Neural progenitor cell (in vitro differentiated cells): ENCODE results near the gene THSD4. TPM values are rescaled to one million over a fixed set of nuclear protein-coding genes. Genes with fewer than 3 reads are reported as not detected.
A peak's percentile ranks its signal among the peaks of the same experiment; 100 is the strongest.

Experiments
- DNase-seq: peaks from one replicate; pipeline ENCODE4 v3.0.0-alpha.2; 2016; ENCODE audit warnings: low spot score
- H2AFZ ChIP-seq: fragments of 200-600 bp; sonication (generic); replicated peaks from 2 replicates; pipeline ENCODE4 v1.6.1; 2016; ENCODE audit warnings: antibody characterized with exemption
- H3F3A ChIP-seq: fragments of 200-600 bp; sonication (generic); 2 replicates; pipeline ENCODE4 v1.6.1; 2016; ENCODE audit warnings: antibody characterized with exemption, low read depth
- H3K27ac ChIP-seq: fragments of 200-600 bp; sonication (generic); 2 replicates; pipeline ENCODE4 v1.5.1; 2016; ENCODE audit warnings: mild to moderate bottlenecking
- H3K27me3 ChIP-seq: fragments of 200-600 bp; sonication (generic); 2 replicates; pipeline ENCODE4 v1.6.1; 2016; ENCODE audit warnings: mild to moderate bottlenecking, moderate library complexity
- H3K36me3 ChIP-seq: fragments of 200-600 bp; sonication (generic); 2 replicates; pipeline ENCODE4 v1.5.1; 2016
- H3K4me1 ChIP-seq: fragments of 200-600 bp; sonication (generic); 2 replicates; pipeline ENCODE4 v1.6.1; 2016; ENCODE audit warnings: mixed run types
- H3K4me2 ChIP-seq: fragments of 200-600 bp; sonication (generic); 2 replicates; pipeline ENCODE4 v1.6.1; 2016
- H3K4me3 ChIP-seq: fragments of 200-600 bp; sonication (generic); 2 replicates; pipeline ENCODE4 v1.5.1; 2016
- H3K79me2 ChIP-seq: fragments of 200-600 bp; sonication (generic); 2 replicates; pipeline ENCODE4 v1.6.1; 2016; ENCODE audit warnings: low read depth
- H3K9ac ChIP-seq: fragments of 200-600 bp; sonication (generic); 2 replicates; pipeline ENCODE4 v1.6.1; 2016
- H3K9me3 ChIP-seq: fragments of 200-600 bp; sonication (generic); 2 replicates; pipeline ENCODE4 v1.5.1; 2016; ENCODE audit warnings: low read depth
- H4K20me1 ChIP-seq: fragments of 200-600 bp; sonication (generic); 2 replicates; pipeline ENCODE4 v1.6.1; 2016; ENCODE audit warnings: low read depth
- H3K27ac Mint-ChIP-seq: 3 replicates; pipeline ENCODE4 v1.8.0; 2021; ENCODE audit warnings: mixed read lengths
- H3K27me3 Mint-ChIP-seq: 2 replicates; pipeline ENCODE4 v1.8.0; 2022; ENCODE audit warnings: low read depth, mild to moderate bottlenecking, inconsistent platforms, moderate library complexity, mixed read lengths; ENCODE audit not compliant: insufficient read depth
- H3K36me3 Mint-ChIP-seq: 3 replicates; pipeline ENCODE4 v1.8.0; 2021; ENCODE audit warnings: mixed read lengths
- H3K4me1 Mint-ChIP-seq: 3 replicates; pipeline ENCODE4 v1.8.0; 2021; ENCODE audit warnings: mixed read lengths
- H3K4me3 Mint-ChIP-seq: 3 replicates; pipeline ENCODE4 v1.8.0; 2021; ENCODE audit warnings: mild to moderate bottlenecking, moderate library complexity, mixed read lengths
- H3K9me3 Mint-ChIP-seq: 3 replicates; pipeline ENCODE4 v1.8.0; 2020; ENCODE audit warnings: mixed read lengths
- EZH2 ChIP-seq: fragments of 200-600 bp; sonication (generic); IDR thresholded peaks from 2 replicates; pipeline ENCODE4 v1.6.1; 2017; ENCODE audit warnings: antibody characterized with exemption, mild to moderate bottlenecking, moderate library complexity
- EZH2phosphoT487 ChIP-seq: fragments of 200-600 bp; sonication (generic); IDR thresholded peaks from 2 replicates; pipeline ENCODE4 v1.6.1; 2017; ENCODE audit warnings: antibody characterized with exemption
- total RNA-seq: library from RNA; depleted of rRNA; stranded (reverse); fragments of >200 nt; gene quantifications from 2 replicates; pipeline ENCODE4 v1.2.3, GENCODE V29; 2015; ENCODE audit warnings: low replicate concordance
- TF ChIP-seq, protein P1 (sequence below): fragments of 200-600 bp; sonication (generic); IDR thresholded peaks from 2 replicates; pipeline ENCODE4 v1.5.1; 2017; ENCODE audit warnings: antibody characterized with exemption, mild to moderate bottlenecking

Gene THSD4
- total RNA-seq, 1 donor from 2014 or later, result 2.4 TPM

DNA sequence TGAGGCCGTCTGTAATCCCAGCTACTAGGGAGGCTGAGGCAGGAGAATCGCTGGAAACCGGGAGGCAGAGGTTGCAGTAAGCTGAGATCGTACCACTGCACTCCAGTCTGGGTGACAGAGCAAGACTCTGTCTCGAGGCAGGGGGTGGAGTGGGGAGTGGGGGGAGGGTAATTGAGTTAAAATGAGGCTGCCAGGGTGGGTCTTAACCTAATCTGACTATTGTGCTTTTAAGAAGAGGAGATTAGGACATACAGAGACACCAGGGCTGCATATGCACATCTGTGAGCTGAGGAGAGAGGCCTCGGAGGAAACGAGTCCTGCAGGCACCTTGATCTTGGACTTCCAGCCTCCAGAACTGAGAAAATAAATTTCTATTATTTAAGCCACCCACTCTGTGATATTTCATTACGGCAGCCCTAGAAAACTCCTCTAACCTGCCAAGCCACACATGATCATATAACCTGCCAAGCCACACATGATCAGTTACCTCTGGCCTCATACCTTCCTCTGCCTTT, 197.0 kb downstream of the THSD4 start:
- Histone ChIP-seq H3K36me3 (no peaks in the 10 kb centered on the region), H3K4me2 (peak overlapping the region; percentile 7), H3K27ac (no peak overlapping the region), H3K9ac (no peak overlapping the region), H3K79me2 (no peaks in the 10 kb centered on the region), H3F3A (peaks cover 37% of the 10 kb centered on the region), H3K9me3 (no peaks in the 10 kb centered on the region), H2AFZ (no peak overlapping the region), H3K4me3 (no peak overlapping the region), H3K4me1 (peaks cover 47% of the 10 kb centered on the region), H3K27me3 (peaks cover 10% of the 10 kb centered on the region), H4K20me1 (peaks cover 16% of the 10 kb centered on the region)
- TF ChIP-seq, protein P1, sequence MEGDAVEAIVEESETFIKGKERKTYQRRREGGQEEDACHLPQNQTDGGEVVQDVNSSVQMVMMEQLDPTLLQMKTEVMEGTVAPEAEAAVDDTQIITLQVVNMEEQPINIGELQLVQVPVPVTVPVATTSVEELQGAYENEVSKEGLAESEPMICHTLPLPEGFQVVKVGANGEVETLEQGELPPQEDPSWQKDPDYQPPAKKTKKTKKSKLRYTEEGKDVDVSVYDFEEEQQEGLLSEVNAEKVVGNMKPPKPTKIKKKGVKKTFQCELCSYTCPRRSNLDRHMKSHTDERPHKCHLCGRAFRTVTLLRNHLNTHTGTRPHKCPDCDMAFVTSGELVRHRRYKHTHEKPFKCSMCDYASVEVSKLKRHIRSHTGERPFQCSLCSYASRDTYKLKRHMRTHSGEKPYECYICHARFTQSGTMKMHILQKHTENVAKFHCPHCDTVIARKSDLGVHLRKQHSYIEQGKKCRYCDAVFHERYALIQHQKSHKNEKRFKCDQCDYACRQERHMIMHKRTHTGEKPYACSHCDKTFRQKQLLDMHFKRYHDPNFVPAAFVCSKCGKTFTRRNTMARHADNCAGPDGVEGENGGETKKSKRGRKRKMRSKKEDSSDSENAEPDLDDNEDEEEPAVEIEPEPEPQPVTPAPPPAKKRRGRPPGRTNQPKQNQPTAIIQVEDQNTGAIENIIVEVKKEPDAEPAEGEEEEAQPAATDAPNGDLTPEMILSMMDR, result no peak
- peak; percentile 99 for TF ChIP-seq EZH2phosphoT487
- TF ChIP-seq EZH2, result no peak
- peak overlapping the region; percentile 14 for H3K27ac Mint-ChIP-seq
- peaks cover 43% of the 10 kb centered on the region for H3K4me1 Mint-ChIP-seq
- H3K27me3 Mint-ChIP-seq, result peaks cover 13% of the 10 kb centered on the region
- peak; percentile 63 for DNase-seq
- H3K4me3 Mint-ChIP-seq, result no peak overlapping the region
- no peaks in the 10 kb centered on the region for H3K36me3 Mint-ChIP-seq
- peaks cover 23% of the 10 kb centered on the region for H3K9me3 Mint-ChIP-seq

DNA sequence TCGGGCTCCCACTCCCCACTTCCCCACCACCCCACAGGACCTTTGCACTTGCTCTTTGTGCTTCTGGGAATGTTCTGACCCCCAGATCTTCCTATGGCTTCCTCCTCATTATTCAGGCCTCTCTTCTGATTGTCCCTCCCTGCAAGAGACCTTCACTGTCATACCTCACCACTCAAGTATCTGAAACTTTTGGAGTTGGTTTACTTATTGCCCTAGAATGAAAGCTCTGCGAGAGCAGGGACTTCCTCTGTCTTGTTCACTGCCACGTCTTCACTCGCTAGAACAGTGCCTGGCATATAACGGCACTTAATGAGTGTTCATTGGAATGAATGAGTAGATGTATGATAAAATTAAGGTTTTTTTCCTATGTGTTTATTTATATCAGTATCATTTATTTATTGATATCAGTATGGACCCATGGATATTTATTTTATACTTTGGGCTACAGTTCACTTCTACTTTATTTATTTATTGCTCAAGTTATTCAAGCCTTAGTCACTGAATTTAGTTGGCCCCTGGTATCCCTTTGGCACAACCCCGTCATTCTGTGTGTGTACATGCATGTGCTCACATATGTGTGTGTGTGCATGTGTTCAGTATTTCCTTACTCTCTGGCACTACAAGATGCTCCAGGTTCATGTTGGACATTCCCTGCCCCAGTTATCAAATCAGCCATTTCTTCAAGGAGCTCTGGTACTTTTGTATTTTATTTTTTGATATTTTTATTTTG, 197.6 kb downstream of the THSD4 start:
- H3K36me3 Mint-ChIP-seq, result no peaks in the 10 kb centered on the region
- peaks cover 13% of the 10 kb centered on the region for H3K27me3 Mint-ChIP-seq
- peak overlapping the region; percentile 14 for H3K27ac Mint-ChIP-seq
- Histone ChIP-seq H3K36me3 (no peaks in the 10 kb centered on the region), H3K4me1 (peaks cover 47% of the 10 kb centered on the region), H3K9me3 (no peaks in the 10 kb centered on the region), H3K4me2 (peak overlapping the region; percentile 68), H3K27ac (no peak overlapping the region), H3K4me3 (no peak overlapping the region), H3K9ac (no peak overlapping the region), H3K27me3 (peaks cover 10% of the 10 kb centered on the region), H2AFZ (no peak overlapping the region), H3F3A (peaks cover 37% of the 10 kb centered on the region), H4K20me1 (peaks cover 16% of the 10 kb centered on the region), H3K79me2 (no peaks in the 10 kb centered on the region)
- peaks cover 43% of the 10 kb centered on the region for H3K4me1 Mint-ChIP-seq
- H3K4me3 Mint-ChIP-seq, result no peak overlapping the region
- DNase-seq, result no peak
- no peak for TF ChIP-seq EZH2phosphoT487
- TF ChIP-seq, protein P1, result no peak
- TF ChIP-seq EZH2, result no peak
- peaks cover 25% of the 10 kb centered on the region for H3K9me3 Mint-ChIP-seq

DNA sequence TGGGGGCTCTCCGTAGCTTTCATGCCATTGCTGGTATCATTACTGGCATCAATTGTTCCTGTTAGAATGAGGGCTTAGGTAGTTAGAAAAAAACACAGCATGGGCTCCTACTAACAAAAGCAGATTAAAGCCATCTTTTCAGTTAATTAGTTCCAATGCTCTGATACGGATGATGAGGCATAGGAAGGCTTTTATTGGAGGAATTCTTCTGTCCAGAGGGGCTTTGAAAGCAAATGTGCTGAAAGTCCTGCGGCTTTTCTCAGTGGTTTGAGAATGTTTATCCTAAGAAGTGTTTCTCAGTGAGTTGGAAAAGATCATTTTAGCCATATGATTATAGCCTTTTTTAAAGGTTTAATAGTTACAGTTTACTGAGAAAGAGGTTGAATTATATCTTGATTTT, 198.5 kb downstream of the THSD4 start:
- Histone ChIP-seq H3K4me2 (peak overlapping the region; percentile 70), H3K79me2 (no peaks in the 10 kb centered on the region), H3K9me3 (no peaks in the 10 kb centered on the region), H3K4me1 (peaks cover 47% of the 10 kb centered on the region), H3K9ac (no peak overlapping the region), H3F3A (peaks cover 37% of the 10 kb centered on the region), H2AFZ (no peak overlapping the region), H3K27ac (no peak overlapping the region), H3K36me3 (no peaks in the 10 kb centered on the region), H4K20me1 (peaks cover 16% of the 10 kb centered on the region), H3K4me3 (peak overlapping the region; percentile 27), H3K27me3 (peaks cover 10% of the 10 kb centered on the region)
- TF ChIP-seq EZH2 (no peak), EZH2phosphoT487 (peak; percentile 100)
- Mint-ChIP-seq H3K36me3 (no peaks in the 10 kb centered on the region), H3K4me3 (peak overlapping the region; percentile 61), H3K27ac (peak overlapping the region; percentile 57), H3K27me3 (peaks cover 12% of the 10 kb centered on the region), H3K4me1 (peaks cover 43% of the 10 kb centered on the region), H3K9me3 (peaks cover 25% of the 10 kb centered on the region)
- peak; percentile 91 for DNase-seq

DNA sequence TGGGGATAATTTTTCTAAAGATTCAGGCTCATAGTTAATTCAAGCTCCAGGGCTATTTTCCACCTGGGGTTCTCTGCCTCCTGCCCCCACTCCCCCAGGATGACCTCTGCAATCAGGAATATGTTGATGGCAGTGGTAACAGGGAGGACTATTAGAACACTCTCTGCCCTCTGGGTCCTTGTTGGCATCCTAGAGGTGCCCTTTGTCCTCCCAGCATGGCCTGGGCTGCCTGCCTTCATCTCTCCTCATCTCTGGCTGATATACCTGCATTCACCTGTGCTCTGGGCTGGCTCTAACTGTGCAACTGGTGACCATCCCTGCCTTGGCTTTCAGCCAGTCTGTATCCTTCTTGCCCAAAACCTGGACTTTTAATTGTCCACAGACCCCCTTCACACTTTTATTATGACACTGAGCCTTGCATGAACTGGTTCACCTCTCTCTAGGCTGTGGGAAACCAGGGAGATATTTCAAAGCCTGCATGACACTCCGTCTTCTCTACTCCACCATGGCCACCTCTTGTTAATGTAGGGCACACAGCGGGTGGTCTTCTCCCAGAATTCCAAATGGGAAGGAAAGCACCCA, 199.8 kb downstream of the THSD4 start:
- Mint-ChIP-seq H3K36me3 (no peaks in the 10 kb centered on the region), H3K27ac (peak overlapping the region; percentile 23), H3K27me3 (peaks cover 10% of the 10 kb centered on the region), H3K4me1 (peaks cover 41% of the 10 kb centered on the region), H3K4me3 (peak overlapping the region; percentile 56), H3K9me3 (peaks cover 22% of the 10 kb centered on the region)
- Histone ChIP-seq H4K20me1 (peaks cover 16% of the 10 kb centered on the region), H3K4me1 (peaks cover 47% of the 10 kb centered on the region), H2AFZ (no peak overlapping the region), H3K36me3 (no peaks in the 10 kb centered on the region), H3K27me3 (peaks cover 10% of the 10 kb centered on the region), H3K4me2 (peak overlapping the region; percentile 23), H3K9ac (no peak overlapping the region), H3K79me2 (no peaks in the 10 kb centered on the region), H3F3A (peaks cover 37% of the 10 kb centered on the region), H3K9me3 (no peaks in the 10 kb centered on the region), H3K4me3 (no peak overlapping the region), H3K27ac (no peak overlapping the region)
- TF ChIP-seq EZH2, result no peak
- TF ChIP-seq, protein P1, result no peak
- TF ChIP-seq EZH2phosphoT487, result no peak
- no peak for DNase-seq
